B cell (primary cell): ENCODE results near the gene PRR18.

ENCODE experiments used
- EZH2 ChIP-seq: IDR thresholded peaks from 2 replicates; pipeline ENCODE4 v1.6.1; 2012; ENCODE audit warnings: borderline replicate concordance, low read depth, mild to moderate bottlenecking, moderate library complexity, low read length; ENCODE audit not compliant: insufficient read depth, poor library complexity, severe bottlenecking
- TF ChIP-seq, protein P1 (sequence below): fragments of 200-600 bp; IDR thresholded peaks from one replicate; pipeline ENCODE4 v1.8.0; 2022; ENCODE audit warnings: antibody characterized with exemption, mild to moderate bottlenecking

DNA sequence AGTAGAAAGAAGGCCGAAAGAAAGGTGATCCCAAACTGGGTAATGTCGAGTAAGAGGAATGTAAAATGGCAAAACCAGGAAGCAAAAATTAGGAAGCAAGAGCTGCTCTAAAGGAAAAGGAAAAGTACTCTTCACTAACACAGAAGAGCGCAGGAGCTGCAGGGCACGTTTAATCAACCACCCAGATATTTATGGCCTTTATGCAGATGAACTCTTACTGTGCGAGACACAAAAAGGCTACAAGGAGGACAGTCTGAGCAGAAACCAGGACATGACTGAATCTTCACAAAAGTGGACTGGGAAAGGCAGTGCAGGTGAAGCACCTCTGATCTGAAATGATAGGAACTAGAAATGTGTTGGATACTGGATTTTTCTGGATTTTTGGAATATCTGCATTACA lies 15.2 kb upstream of the PRR18 start:
- TF ChIP-seq, protein P1, sequence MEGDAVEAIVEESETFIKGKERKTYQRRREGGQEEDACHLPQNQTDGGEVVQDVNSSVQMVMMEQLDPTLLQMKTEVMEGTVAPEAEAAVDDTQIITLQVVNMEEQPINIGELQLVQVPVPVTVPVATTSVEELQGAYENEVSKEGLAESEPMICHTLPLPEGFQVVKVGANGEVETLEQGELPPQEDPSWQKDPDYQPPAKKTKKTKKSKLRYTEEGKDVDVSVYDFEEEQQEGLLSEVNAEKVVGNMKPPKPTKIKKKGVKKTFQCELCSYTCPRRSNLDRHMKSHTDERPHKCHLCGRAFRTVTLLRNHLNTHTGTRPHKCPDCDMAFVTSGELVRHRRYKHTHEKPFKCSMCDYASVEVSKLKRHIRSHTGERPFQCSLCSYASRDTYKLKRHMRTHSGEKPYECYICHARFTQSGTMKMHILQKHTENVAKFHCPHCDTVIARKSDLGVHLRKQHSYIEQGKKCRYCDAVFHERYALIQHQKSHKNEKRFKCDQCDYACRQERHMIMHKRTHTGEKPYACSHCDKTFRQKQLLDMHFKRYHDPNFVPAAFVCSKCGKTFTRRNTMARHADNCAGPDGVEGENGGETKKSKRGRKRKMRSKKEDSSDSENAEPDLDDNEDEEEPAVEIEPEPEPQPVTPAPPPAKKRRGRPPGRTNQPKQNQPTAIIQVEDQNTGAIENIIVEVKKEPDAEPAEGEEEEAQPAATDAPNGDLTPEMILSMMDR, result no peak
- TF ChIP-seq EZH2, result no peak
